NB4 (cell line): ENCODE measurements around the gene RGS6.

Experiments
- DNase-seq: peaks from one replicate; pipeline ENCODE4 v3.0.0; 2010; ENCODE audit warnings: low read depth
- H3K4me3 ChIP-seq: one replicate; pipeline ENCODE4 v1.5.1; 2011; ENCODE audit warnings: mild to moderate bottlenecking, low read depth, low read length, moderate library complexity
- MYC ChIP-seq: IDR thresholded peaks from 2 replicates; pipeline ENCODE4 v1.6.1; 2011; ENCODE audit warnings: low read depth, low read length
- POLR2A ChIP-seq: IDR thresholded peaks from 2 replicates; pipeline ENCODE4 v1.6.1; 2011; ENCODE audit warnings: mild to moderate bottlenecking; ENCODE audit not compliant: insufficient read length; ENCODE audit errors: extremely low read depth
- TF ChIP-seq, protein P1 (sequence below): IDR thresholded peaks from one replicate; pipeline ENCODE4 v1.5.1; 2012; ENCODE audit warnings: low read depth, low read length
- TF ChIP-seq, protein P2 (sequence below): IDR thresholded peaks from 2 replicates; pipeline ENCODE4 v1.6.1; 2011; ENCODE audit warnings: low read depth, low read length

RGS6 gene

DNA sequence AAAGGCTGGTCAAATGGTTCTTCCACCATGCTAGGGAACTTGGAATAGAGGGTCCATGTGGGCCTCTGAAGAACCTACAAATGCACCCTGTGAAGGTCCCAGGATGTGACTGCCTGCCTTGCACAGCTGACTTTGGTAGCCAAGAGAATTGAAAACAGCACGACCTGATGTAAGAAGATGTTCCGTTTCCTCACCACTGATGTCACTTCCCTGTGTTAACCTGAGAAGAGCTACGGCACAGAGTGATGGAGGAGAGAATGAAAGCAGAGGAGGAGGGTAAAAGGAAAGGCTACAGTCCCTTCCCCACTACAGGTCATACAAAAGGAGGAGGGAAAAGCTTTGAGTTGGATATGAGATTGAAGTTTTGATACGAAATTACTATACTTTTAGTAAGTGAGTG lies 328.8 kb downstream of the RGS6 start:
- DNase-seq = no peak
- no peak overlapping the region for H3K4me3 ChIP-seq
- TF ChIP-seq MYC (no peak), POLR2A (no peak)
- TF ChIP-seq, protein P1, sequence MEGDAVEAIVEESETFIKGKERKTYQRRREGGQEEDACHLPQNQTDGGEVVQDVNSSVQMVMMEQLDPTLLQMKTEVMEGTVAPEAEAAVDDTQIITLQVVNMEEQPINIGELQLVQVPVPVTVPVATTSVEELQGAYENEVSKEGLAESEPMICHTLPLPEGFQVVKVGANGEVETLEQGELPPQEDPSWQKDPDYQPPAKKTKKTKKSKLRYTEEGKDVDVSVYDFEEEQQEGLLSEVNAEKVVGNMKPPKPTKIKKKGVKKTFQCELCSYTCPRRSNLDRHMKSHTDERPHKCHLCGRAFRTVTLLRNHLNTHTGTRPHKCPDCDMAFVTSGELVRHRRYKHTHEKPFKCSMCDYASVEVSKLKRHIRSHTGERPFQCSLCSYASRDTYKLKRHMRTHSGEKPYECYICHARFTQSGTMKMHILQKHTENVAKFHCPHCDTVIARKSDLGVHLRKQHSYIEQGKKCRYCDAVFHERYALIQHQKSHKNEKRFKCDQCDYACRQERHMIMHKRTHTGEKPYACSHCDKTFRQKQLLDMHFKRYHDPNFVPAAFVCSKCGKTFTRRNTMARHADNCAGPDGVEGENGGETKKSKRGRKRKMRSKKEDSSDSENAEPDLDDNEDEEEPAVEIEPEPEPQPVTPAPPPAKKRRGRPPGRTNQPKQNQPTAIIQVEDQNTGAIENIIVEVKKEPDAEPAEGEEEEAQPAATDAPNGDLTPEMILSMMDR = no peak
- TF ChIP-seq, protein P2, sequence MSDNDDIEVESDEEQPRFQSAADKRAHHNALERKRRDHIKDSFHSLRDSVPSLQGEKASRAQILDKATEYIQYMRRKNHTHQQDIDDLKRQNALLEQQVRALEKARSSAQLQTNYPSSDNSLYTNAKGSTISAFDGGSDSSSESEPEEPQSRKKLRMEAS = no peak

DNA sequence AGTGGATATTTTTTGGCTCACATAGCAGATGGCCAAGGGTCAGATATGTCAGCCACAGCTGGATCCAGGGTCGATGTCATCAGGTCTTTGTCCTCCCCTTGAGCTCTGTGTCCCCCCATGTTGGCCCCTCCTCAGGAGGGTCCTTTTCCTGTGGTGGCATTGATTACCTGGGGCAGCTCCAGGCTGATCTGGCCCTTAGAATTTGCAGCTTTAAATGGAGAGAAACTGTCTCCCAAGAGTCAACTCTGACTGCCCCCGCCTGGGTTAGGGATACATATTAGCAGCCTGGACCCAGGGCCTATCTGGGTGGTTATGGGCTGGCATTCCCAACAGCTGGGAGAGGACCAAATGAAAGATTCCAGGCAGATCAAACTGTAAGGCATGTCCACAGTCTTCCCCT lies 330.5 kb downstream of the RGS6 start:
- no peak for DNase-seq
- TF ChIP-seq, protein P2 = no peak
- TF ChIP-seq POLR2A = no peak
- no peak for TF ChIP-seq MYC
- TF ChIP-seq, protein P1 = no peak
- H3K4me3 ChIP-seq = no peak overlapping the region

DNA sequence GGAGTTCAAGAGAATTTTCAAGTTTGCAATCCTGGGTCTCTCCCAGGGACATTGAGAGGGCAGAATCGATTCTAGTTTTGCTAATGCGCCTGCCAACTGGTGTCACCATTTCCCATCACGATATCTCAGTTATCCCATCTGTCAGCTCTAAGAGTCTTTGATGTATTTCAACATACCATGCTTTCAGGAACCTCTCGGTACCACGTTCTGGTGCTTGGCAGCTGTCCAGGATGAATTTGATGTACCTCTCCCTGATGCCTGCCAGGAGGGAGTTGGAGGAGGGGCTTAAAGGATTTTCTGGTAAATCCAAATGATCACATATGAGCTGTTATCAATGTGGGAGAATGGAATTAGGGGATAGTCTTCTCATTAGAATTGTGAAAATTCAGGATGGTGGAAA lies 332.5 kb downstream of the RGS6 start:
- no peak overlapping the region for H3K4me3 ChIP-seq
- TF ChIP-seq MYC (no peak), POLR2A (no peak)
- TF ChIP-seq, protein P1 = no peak
- TF ChIP-seq, protein P2 = no peak
- no peak for DNase-seq

DNA sequence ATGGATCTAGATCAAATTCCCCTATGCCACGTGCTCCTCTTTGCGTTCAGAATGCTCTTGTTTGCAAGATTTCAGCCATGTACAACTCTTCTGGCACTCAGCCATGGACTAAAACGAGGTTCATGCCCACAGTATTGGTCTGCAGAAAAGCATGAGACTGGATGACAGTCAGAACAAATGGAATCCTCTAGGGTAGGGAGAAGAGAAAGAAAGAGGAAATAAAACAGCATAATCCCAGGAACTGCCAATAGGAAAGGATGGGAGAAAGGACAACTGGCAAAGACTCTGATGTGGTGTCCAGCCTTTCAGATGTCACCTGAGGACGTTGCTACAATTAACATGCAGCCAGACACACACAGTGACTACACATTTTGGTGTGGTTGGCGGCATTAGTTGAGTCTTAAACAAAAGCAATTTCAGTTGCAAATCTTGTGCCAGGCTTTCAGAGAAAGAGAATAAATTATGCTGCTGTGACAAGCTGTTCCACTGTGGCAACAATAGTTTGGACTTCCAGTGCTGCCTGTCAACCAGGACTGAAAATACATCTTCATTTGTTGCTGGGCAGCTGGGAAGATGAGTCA lies 338.0 kb downstream of the RGS6 start:
- H3K4me3 ChIP-seq = no peak overlapping the region
- TF ChIP-seq MYC = no peak
- TF ChIP-seq, protein P2 = no peak
- DNase-seq = no peak

DNA sequence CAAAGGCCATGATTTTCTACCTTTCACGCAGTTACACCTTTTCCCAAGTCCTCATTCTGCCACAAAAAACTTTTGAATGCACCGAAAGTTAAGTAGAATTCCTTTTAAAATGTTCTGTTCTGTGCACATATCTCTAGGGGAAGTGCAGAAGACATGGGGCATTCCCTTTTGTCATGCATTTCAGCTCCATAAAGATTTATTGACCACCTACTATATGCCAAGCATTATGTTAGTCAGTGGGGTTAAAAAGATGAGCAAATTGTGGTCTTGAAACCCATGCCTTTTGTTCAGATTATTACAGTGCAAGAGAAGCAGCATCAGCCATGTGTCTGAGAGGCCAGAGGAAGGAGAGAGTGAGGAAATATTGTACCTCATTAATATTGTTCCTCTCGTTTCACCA lies 338.5 kb downstream of the RGS6 start:
- TF ChIP-seq, protein P1 = no peak
- TF ChIP-seq MYC (no peak), POLR2A (no peak)
- TF ChIP-seq, protein P2 = no peak
- no peak for DNase-seq
- no peak overlapping the region for H3K4me3 ChIP-seq

DNA sequence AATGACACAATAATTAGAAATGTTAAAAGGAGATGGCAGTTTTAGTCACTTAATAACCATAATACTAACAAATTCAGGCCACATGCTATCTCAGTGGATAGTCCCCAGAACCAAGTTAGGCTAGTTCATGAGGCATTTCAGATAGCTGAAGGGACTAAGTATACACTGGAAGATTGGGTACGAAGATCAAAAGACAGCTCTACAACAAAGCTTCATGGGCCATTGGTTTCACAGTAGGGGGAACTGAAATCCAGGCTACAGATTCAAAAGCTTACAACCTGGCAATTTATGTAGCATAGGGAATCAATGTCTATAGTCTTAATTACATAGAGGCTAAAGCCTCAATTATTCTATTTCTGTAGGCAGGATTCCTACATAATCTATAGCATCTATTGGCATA lies 343.0 kb downstream of the RGS6 start:
- no peak for DNase-seq
- TF ChIP-seq MYC = no peak
- TF ChIP-seq POLR2A = no peak
- TF ChIP-seq, protein P1 = no peak
- TF ChIP-seq, protein P2 = no peak
- H3K4me3 ChIP-seq = no peak overlapping the region
